ENCODE data around the gene PTGIS. TPM values are rescaled to one million over a fixed set of nuclear protein-coding genes. Genes with fewer than 3 reads are reported as not detected.

PTGIS gene
- total RNA-seq, 2 experiments from 2014 or later: not detected

DNA sequence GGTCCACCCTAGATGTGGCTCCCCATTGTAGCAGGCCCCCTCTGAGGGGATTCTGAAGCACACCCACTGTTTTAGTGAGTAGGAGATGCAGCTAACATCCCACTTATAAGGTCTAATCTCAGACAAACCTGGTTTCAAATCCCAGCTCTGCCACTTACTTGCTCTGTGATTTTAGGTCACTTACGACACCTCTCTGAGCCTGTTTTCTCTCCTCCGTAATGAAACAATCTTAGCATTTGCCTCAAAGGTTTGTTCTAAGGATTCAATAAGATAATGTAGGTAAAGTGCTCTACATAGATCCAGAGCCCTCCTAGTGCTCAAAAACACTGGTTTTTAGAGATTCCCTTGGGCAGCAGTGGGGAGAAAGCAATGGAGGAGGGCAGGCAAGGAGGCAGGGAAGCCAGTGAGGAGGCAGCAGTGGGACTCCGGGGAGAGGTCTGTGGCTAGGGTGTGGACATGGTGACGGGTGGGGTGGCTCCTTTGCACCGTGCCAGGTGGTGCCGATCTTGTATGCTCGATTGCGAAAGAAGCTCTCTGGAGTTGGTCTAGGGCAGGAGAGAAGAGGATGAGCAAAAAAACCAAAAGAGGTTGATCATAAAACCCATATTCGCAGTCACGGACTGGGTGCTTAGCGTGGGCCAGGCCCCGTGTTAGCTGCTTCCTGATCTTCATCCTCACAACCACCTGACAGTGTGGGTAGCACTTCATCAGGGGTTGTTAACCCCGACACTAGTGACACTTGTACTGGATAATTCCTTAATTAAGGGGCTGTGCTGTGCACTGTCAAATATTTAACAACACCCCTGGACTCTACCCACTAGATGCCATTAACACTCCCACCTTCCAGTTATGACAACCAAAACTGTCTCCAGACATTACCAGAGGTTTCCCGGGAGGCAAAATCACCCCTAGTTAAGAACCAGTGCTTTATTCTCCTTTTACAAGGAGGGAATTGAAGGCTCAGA, 16.8 kb upstream of the PTGIS start:
- CTCF ChIA-PET (ENCODE audit: unreplicated experiment): no interaction called here
- intact Hi-C loops (cut with micrococcal nuclease; ENCODE audit: unreplicated experiment): no loop called here
- Histone ChIP-seq H3K36me3 (ENCODE audit: insufficient read depth, low read length) (no peaks in the 10 kb centered on the region), H3K4me1 (ENCODE audit: insufficient read depth, low read length, poor library complexity, severe bottlenecking) (no peaks in the 10 kb centered on the region), H3K4me2 (ENCODE audit: low read length) (no peak overlapping the region), H3K4me3 (ENCODE audit: low read depth, low read length, poor library complexity, severe bottlenecking) (no peak overlapping the region), H2AFZ (ENCODE audit: low read length) (no peak overlapping the region), H3K27ac (ENCODE audit: low read depth, low read length, poor library complexity, severe bottlenecking) (no peak overlapping the region), H3K79me2 (ENCODE audit: insufficient read depth, low read depth, low read length) (no peaks in the 10 kb centered on the region), H3K9me2 (ENCODE audit: insufficient read depth, low read length) (no peaks in the 10 kb centered on the region), H4K20me1 (ENCODE audit: insufficient read depth, low read length) (no peaks in the 10 kb centered on the region), H3K9me3 (ENCODE audit: low read length) (no peaks in the 10 kb centered on the region)
- BruUV-seq (replicated peaks): no TSS peak
- DNase-seq (ENCODE audit: low spot score): no peak
- no peak for TF ChIP-seq EZH2phosphoT487 (IDR thresholded peaks at IDR 0.05; ENCODE audit: borderline replicate concordance, low read depth, low read length)
- TF ChIP-seq, protein P1, sequence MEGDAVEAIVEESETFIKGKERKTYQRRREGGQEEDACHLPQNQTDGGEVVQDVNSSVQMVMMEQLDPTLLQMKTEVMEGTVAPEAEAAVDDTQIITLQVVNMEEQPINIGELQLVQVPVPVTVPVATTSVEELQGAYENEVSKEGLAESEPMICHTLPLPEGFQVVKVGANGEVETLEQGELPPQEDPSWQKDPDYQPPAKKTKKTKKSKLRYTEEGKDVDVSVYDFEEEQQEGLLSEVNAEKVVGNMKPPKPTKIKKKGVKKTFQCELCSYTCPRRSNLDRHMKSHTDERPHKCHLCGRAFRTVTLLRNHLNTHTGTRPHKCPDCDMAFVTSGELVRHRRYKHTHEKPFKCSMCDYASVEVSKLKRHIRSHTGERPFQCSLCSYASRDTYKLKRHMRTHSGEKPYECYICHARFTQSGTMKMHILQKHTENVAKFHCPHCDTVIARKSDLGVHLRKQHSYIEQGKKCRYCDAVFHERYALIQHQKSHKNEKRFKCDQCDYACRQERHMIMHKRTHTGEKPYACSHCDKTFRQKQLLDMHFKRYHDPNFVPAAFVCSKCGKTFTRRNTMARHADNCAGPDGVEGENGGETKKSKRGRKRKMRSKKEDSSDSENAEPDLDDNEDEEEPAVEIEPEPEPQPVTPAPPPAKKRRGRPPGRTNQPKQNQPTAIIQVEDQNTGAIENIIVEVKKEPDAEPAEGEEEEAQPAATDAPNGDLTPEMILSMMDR (conservative IDR thresholded peaks at IDR 0.05; ENCODE audit: low read length): no peak
- POLR2A ChIA-PET: interaction anchor here (1.0 kb wide), 1 partner anchor 14 kb away, joined by 3 read pairs; no protein-coding TSS in a partner anchor

DNA sequence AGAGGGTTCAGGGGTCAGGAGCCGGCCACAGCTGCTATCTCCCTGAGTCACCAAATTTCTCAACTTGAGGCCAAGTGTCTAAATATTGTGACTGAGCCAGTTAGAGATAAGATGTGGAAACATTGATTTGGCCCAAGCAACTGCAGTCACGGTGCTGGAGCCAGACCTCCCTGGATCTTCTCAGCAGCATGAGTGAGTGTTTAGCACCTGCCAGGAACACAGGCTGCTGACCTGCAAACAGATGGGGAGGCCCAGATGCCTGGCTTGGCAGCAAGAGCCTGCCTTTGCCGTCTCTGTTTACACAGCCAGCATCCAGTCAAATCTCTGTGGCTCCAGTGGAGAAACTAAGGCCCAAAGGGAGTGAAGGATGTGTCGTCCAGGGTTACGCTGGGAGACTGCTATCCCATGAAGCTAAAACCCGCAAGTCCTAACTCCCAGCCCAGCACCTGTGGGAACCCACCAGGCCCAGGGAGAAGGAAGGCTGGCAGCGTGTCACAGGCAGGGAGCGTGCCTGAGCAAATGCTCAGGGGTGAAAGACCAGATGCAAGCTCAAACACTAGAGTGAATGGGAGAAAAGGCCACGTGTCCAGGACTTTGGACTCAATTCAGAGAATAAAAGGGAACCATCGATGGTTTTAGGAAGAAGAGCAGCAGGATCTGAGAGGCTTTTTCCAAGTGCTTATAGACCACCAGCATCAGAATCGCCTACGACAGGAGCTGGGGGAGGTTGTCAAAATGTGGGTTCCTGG, 15.9 kb upstream of the PTGIS start:
- no TSS peak for BruUV-seq (replicated peaks)
- Histone ChIP-seq H3K4me3 (ENCODE audit: low read depth, low read length, poor library complexity, severe bottlenecking) (no peak overlapping the region), H4K20me1 (ENCODE audit: insufficient read depth, low read length) (no peaks in the 10 kb centered on the region), H3K4me1 (ENCODE audit: insufficient read depth, low read length, poor library complexity, severe bottlenecking) (no peaks in the 10 kb centered on the region), H2AFZ (ENCODE audit: low read length) (no peak overlapping the region), H3K4me2 (ENCODE audit: low read length) (no peak overlapping the region), H3K36me3 (ENCODE audit: insufficient read depth, low read length) (no peaks in the 10 kb centered on the region), H3K9me3 (ENCODE audit: low read length) (no peaks in the 10 kb centered on the region), H3K79me2 (ENCODE audit: insufficient read depth, low read depth, low read length) (no peaks in the 10 kb centered on the region), H3K27ac (ENCODE audit: low read depth, low read length, poor library complexity, severe bottlenecking) (no peak overlapping the region), H3K9me2 (ENCODE audit: insufficient read depth, low read length) (no peaks in the 10 kb centered on the region)
- ChIA-PET CTCF (ENCODE audit: unreplicated experiment) (no interaction called here), POLR2A (interaction anchor here (1.0 kb wide), 1 partner anchor 15 kb away, joined by 3 read pairs; no protein-coding TSS in a partner anchor)
- intact Hi-C loops (cut with micrococcal nuclease; ENCODE audit: unreplicated experiment): no loop called here
- no peak for TF ChIP-seq EZH2phosphoT487 (IDR thresholded peaks at IDR 0.05; ENCODE audit: borderline replicate concordance, low read depth, low read length)
- TF ChIP-seq, protein P1 (conservative IDR thresholded peaks at IDR 0.05; ENCODE audit: low read length): no peak
- DNase-seq (ENCODE audit: low spot score): no peak
